HG03469 (cell line): ENCODE data around the gene HJV.

ENCODE experiments used
- ATAC-seq: cut with Tn5 transposase; IDR thresholded peaks from one replicate; pipeline ENCODE4 v1.9.1; 2021; ENCODE audit warnings: mild to moderate bottlenecking, moderate library complexity, moderate number of reproducible peaks; ENCODE audit not compliant: unreplicated experiment

The HJV gene

DNA sequence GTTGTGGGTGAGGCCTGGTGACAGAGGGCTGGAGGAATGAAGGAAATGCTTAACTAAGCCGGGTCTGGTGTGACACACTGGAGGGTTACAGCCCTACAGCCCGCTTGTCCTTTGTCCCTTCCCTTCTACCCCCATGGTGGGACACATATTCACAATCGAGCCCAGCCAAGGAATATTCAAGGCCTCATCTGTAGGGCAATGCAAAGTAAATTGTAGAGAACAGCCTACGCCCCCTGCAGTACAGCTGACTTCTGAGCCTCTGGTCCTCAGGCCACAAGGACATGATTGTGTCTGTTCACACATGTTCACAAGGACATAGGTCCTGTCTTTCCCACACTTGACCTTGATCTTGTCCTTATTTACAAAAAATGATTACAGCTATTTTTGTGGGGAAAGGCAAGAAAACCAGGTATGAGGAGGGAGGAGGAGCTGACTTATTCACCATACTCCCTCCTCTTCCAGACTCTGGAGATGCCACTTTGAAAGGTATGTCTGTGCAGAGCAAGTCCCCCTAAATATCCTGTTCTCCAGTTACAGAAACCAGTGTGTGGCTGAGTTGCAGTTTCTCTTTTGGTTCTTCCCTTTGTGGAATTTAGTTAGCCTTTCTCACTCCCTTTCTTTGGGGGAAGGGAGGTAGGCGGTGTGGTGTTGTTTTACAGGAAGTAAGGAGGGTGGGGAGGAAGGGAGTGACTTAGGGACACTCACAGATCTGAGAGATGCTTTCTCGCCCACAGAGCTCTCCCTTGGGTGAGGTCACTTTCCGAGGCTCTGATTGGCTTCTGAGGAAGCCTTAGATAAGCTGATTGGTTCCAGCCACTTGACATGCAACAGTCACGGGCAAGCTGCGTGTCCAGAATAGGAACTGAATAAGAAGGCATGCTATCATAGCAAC lies 42.4 kb downstream of the HJV start:
- peak; percentile 75 for ATAC-seq

DNA sequence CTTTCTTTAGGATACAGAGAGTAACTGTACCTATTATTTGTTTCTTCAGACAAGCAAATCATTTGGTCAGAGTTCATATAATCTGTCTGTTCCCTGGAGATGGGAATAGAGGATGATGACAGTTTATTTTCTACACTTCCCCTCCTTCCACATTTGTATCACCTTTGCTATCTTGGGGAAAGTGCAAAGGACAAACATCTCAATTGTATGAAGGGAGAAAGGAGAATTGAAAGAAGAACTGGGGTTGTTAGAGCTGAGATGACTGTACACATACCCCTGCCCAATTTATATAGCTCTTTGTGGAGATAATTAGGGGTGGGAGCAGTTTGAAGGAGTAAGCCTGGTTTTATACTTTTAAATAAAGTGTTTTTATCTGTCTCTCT lies 43.1 kb downstream of the HJV start:
- no peak for ATAC-seq

DNA sequence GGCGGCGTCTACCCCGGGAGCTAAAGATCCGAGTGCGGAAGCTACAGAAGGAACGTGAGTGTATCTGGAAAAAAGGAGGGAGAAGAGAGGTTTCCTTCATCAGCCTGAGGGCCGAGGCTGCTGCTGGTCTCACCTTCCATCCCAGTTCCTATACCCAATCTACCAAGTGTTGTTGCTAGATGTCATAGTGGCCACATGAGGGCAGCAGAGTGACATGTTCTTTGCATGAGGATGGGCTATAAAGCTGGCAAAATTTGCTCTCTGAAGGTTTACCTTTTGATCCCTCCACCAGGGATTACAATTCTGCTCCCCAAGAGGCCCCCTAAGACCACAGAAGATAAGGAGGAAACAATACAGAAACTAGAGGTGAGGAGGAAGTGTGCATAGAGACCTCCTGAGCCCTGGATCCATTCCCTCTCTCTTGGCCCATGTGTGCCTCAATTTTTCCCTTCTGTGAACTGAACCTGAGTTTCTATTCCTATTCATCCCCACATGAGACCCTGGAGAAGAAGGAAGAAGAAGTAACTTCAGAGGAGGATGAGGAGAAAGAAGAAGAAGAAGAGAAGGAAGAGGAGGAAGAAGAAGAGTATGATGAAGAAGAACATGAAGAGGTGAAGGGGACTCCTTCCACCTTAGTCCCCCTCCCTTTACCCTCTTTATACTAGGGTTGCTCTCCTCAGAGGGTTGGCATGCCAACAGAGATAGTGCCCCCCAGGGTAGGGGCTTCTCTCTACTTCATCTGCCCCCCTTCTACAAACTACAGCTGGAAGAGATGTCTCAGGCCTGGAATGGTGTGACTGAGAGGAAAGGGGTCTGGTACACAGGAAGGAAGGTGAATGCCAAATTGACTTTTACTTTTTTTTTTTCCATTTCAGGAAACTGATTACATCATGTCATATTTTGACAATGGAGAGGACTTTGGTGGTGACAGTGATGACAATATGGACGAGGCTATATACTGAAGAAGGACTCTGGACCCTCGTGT lies 43.8 kb downstream of the HJV start:
- ATAC-seq: no peak

DNA sequence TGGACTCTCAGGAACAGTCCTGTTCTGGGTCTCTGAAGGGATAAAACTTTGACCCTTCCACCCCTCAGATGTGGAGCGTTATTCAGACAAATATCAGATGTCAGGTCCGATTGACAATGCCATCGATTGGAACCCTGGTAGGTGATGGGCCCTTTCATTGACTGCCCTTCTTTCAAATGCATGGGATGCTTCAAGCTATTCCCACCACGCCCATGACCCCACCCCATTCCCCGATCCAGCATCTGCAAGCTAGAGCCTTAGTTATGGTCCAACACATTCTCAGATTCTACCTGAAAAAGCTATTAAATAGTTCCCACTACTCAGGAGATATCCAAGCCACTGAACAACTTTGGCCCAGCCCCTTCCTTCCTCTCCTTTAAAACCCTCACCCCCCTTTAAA lies 44.5 kb downstream of the HJV start:
- no peak for ATAC-seq

DNA sequence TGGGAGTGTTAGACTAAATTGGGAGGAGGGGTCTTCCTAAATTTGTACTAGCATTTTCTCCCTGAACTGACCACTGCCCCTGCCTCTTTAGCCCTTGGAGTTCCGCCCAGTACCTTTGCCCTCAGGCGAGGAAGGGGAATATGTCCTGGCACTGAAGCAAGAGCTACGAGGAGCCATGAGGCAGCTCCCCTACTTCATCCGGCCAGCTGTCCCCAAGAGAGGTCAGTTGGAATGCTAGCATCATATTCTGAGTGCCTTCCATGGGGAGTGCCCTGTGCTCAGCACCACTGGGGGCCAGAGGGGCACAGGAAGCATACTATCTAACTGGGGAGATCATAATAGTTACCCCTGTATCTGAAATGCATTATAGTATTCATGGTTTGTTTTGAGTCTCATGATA lies 46.3 kb downstream of the HJV start:
- ATAC-seq: no peak

DNA sequence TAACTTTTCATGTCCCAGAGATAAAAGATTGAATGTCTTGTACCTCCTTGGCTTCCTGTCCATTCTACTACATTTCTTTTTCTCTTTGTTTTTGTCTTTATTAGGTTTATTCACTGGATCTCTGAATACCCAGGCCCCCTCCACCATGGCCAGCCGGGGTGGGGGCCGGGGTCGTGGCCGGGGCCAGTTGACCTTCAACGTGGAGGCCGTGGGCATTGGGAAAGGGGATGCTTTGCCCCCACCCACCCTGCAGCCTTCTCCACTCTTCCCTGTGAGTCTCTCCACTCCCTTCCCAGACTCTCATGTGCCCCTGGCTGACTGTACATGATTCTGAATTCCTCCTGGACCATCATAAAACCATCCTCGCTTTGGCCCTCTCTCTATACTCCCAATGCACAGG lies 46.8 kb downstream of the HJV start:
- ATAC-seq: no peak

DNA sequence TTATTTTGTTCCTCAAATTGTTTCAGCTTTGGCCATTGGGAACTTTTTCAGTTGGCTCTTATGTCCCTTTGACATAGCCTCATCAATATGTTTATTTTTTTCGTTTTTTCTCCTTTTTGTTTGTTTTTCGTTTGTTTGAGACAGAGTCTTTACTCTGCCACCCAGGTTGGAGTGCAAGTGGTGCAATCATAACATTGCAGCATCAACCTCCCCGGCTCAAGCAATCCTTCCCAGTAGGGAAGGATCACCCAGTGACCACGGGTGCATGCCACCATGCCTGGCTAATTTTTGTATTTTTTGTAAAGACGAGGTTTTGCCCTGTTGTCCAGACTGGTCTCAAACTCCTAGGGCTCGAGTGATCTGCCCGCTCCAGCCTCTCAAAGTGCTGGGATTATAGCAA lies 49.0 kb downstream of the HJV start:
- no peak for ATAC-seq
